Measurements from ENCODE around the gene DRD4. TPM values are rescaled to one million over a fixed set of nuclear protein-coding genes. Genes with fewer than 3 reads are reported as not detected.

The DRD4 gene
- polyA plus RNA-seq, 2 of the 4 experiments (the other 2 are of a cell fraction), result not detected

GRCh38 chr11:657691-658126 lies 20.6 kb downstream of the DRD4 start:
- WGBS (ENCODE audit: missing lambda C conversion rate), result 85% methylated on average over 14 of the region's 14 CpGs
- ChIA-PET CTCF (interaction anchor here (1.2 to 3.7 kb wide), 4 partner anchors 11 to 103 kb away, joined by 3 to 10 read pairs (median 4); partner anchors contain the start of genes DEAF1 and TMEM80), POLR2A (interaction anchor here (1.3 kb wide), 1 partner anchor 49 kb away, joined by 3 read pairs; no protein-coding TSS in a partner anchor)
- TF ChIP-seq ZC3H11A (IDR thresholded peaks at IDR 0.05) (no peak), SMC3 (IDR thresholded peaks at IDR 0.05) (no peak), PHF8 (IDR thresholded peaks at IDR 0.05; ENCODE audit: borderline replicate concordance, low read depth) (no peak), JUNB (IDR thresholded peaks at IDR 0.05) (no peak), JUN (IDR thresholded peaks at IDR 0.05) (no peak), RARB (CRISPR knock-in tag; IDR thresholded peaks at IDR 0.05) (no peak), USF2 (IDR thresholded peaks at IDR 0.05) (no peak), TP53 (CRISPR knock-in tag; IDR thresholded peaks at IDR 0.05) (no peak), ZSCAN20 (CRISPR knock-in tag; IDR thresholded peaks at IDR 0.05) (no peak)
- TF ChIP-seq, protein P1, sequence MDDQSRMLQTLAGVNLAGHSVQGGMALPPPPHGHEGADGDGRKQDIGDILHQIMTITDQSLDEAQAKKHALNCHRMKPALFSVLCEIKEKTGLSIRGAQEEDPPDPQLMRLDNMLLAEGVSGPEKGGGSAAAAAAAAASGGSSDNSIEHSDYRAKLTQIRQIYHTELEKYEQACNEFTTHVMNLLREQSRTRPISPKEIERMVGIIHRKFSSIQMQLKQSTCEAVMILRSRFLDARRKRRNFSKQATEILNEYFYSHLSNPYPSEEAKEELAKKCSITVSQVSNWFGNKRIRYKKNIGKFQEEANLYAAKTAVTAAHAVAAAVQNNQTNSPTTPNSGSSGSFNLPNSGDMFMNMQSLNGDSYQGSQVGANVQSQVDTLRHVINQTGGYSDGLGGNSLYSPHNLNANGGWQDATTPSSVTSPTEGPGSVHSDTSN (IDR thresholded peaks at IDR 0.05), result no peak
- Histone ChIP-seq H3K27ac (no peak overlapping the region), H3K4me2 (no peak overlapping the region), H3K4me3 (no peak overlapping the region), H3K9me3 (no peaks in the 10 kb centered on the region), H3K4me1 (peaks cover 14% of the 10 kb centered on the region)
- DNase-seq (ENCODE audit: low read depth in 1 of 2, low spot score in 1 of 2) (no peak), FAIRE-seq (no peak), ATAC-seq (no peak)

- TF ChIP-seq JUN (IDR thresholded peaks at IDR 0.05) (no peak), MAFK (IDR thresholded peaks at IDR 0.05; ENCODE audit: partially characterized antibody) (no peak), JUNB (IDR thresholded peaks at IDR 0.05) (no peak), MAZ (IDR thresholded peaks at IDR 0.05; ENCODE audit: borderline replicate concordance, low read depth, low read length) (no peak), SMC3 (IDR thresholded peaks at IDR 0.05) (no peak)
- TF ChIP-seq, protein P2, sequence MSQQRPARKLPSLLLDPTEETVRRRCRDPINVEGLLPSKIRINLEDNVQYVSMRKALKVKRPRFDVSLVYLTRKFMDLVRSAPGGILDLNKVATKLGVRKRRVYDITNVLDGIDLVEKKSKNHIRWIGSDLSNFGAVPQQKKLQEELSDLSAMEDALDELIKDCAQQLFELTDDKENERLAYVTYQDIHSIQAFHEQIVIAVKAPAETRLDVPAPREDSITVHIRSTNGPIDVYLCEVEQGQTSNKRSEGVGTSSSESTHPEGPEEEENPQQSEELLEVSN (IDR thresholded peaks at IDR 0.05; ENCODE audit: borderline replicate concordance, low read depth), result no peak
- TF ChIP-seq, protein P3, sequence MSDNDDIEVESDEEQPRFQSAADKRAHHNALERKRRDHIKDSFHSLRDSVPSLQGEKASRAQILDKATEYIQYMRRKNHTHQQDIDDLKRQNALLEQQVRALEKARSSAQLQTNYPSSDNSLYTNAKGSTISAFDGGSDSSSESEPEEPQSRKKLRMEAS (IDR thresholded peaks at IDR 0.05), result no peak
- peaks cover 14% of the 10 kb centered on the region for H3K4me1 ChIP-seq
- no peak for ATAC-seq
- CTCF ChIA-PET, result interaction anchor here (0.6 to 3.5 kb wide), 4 partner anchors 37 to 84 kb away, joined by 3 to 39 read pairs (median 16); partner anchors contain the start of gene TMEM80
- 88% methylated on average over 15 of the region's 16 CpGs for WGBS (ENCODE audit: missing lambda C conversion rate)
- no peak overlapping the region for H3K27ac ChIP-seq
- POLR2A ChIA-PET, result no interaction called here
- no peak for FAIRE-seq
- H3K9me3 ChIP-seq, result no peaks in the 10 kb centered on the region
- H3K4me2 ChIP-seq, result no peak overlapping the region
- DNase-seq (ENCODE audit: low read depth in 1 of 2, low spot score in 1 of 2), result no peak
- H3K4me3 ChIP-seq, result no peak overlapping the region
Observed at GRCh38 chr11:659532-660085, 22.5 kb downstream of the DRD4 start.

- POLR2A ChIA-PET, result no interaction called here
- 91% methylated on average over 13 of the region's 19 CpGs for WGBS (ENCODE audit: missing lambda C conversion rate)
- CTCF ChIA-PET, result interaction anchor here (1.1 to 4.2 kb wide), 5 partner anchors 12 to 69 kb away, joined by 3 to 39 read pairs (median 26); partner anchors contain the start of gene TMEM80
- no peak overlapping the region for H3K27ac ChIP-seq
- H3K4me2 ChIP-seq, result no peak overlapping the region
- no peak overlapping the region for H3K4me3 ChIP-seq
- no peak for ATAC-seq
- no peak for DNase-seq (ENCODE audit: low read depth in 1 of 2, low spot score in 1 of 2)
- no peak for FAIRE-seq
- TF ChIP-seq HOXB5 (CRISPR knock-in tag; IDR thresholded peaks at IDR 0.05) (no peak), JUNB (IDR thresholded peaks at IDR 0.05) (no peak), SMC3 (IDR thresholded peaks at IDR 0.05) (no peak), ZNF302 (CRISPR knock-in tag; IDR thresholded peaks at IDR 0.05) (no peak), BHLHE40 (IDR thresholded peaks at IDR 0.05; ENCODE audit: low read depth, low read length) (no peak), ESRRA (IDR thresholded peaks at IDR 0.05; ENCODE audit: borderline replicate concordance, low read length) (no peak), ATOH8 (CRISPR knock-in tag; IDR thresholded peaks at IDR 0.05; ENCODE audit: low read depth) (no peak), ZFP36 (IDR thresholded peaks at IDR 0.05; ENCODE audit: borderline replicate concordance, partially characterized antibody) (no peak), MYC (IDR thresholded peaks at IDR 0.05; ENCODE audit: borderline replicate concordance, low read length) (no peak)
- H3K4me1 ChIP-seq, result peaks cover 8% of the 10 kb centered on the region
- no peaks in the 10 kb centered on the region for H3K9me3 ChIP-seq
Observed at GRCh38 chr11:660281-660680, 23.2 kb downstream of the DRD4 start.

Measured in A549 (cell line).